GM19238 (cell line): ENCODE measurements around the gene GSG1.
"Not testable (repeated sequence)": the region's sequence is repeated elsewhere in the genome, so short reads cannot be mapped to it uniquely, and the experiment has no call there.

Source experiments
- DNase-seq: peaks from one replicate; pipeline ENCODE4 v3.0.0; 2011; ENCODE audit warnings: low spot score; ENCODE audit not compliant: insufficient read length

The GSG1 gene

GRCh38 chr12:13093191-13093847 is 10.1 kb downstream of the GSG1 start:
- DNase-seq, result no peak

DNA sequence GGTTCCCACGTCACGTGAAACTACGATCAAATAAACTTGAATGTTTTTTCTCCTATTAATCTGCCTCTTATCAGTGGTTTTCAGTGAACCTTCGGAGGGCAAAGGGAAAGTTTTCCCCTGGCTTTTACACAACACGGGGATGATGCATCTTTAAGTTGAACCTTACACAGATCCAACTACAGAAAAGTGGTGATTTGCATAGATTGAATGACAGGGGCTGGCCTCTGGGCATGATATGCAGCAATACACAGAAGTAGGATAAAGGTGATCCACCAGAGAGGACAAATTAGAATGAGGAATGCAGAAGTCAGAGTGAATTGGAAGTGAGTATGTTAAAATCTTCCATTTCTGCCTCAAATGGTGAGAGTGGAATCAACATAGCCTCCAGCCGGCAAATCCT is 11.6 kb downstream of the GSG1 start:
- DNase-seq, result no peak

DNA sequence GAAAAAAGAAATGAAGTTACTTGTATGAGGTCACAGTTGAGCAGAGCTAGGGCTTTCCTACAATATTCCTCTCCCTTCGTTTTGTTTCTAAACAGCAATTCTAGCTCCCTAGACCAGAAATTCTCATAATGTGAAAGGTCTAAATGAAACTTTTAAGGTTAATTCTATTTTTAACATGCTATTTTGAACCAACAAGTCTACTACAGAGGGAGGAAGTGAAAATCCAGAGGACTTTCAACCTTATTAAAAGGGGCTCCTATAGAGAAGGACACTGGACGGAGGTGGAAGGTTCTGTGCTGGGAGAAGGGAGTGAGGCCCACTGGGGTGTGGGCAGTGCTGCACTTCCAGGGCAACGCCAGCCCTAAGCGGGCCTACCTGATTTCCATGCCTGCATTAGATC is 13.4 kb downstream of the GSG1 start:
- DNase-seq, result no peak

DNA sequence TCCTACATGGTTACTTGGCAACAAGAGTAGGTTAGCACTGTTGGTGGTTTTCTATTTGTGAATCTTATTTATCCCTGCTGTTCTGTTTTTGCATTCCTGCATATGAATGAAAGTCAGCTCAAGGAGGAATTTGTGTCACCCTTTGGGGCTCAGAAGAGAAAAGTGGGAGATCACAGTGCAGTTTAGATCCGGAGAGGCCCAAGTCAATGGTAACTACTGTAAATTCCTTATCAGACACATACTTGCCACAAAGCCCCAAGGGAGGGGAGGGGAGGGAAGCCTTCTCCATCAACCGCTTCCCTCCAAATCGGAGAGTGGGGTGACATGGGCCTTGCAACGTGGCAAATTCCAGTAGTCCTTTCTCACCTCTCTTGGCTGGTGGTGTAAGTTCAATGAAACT is 15.0 kb downstream of the GSG1 start:
- no peak for DNase-seq

- no peak for DNase-seq
Observed at GRCh38 chr12:13087766-13088165, 15.7 kb downstream of the GSG1 start.

- DNase-seq, result no peak
Observed at GRCh38 chr12:13085968-13086686, 17.3 kb downstream of the GSG1 start.

- DNase-seq, result no peak
Observed at GRCh38 chr12:13084898-13085640, 18.4 kb downstream of the GSG1 start.

- DNase-seq, result not testable (repeated sequence)
Observed at GRCh38 chr12:13083638-13084037, 19.8 kb downstream of the GSG1 start.

DNA sequence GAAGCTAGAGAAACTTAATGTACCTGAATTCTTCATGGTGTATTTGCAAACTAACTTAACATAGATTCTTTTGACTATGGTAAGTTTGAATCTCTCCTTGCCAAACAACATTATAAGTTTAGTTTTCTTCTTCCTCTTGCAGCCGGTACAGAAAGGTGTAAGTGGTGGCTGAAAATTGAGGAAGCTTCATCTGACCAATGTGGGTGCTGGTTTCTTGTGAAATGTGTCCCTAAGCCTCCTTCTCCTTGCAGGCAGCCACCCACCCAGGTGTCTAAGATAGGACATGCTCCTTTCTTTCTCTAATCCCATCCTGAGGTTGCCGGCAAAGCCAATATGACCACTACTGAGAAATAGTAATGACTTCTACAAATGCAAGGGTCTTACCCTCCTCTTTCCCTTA is 20.6 kb downstream of the GSG1 start:
- no peak for DNase-seq

DNA sequence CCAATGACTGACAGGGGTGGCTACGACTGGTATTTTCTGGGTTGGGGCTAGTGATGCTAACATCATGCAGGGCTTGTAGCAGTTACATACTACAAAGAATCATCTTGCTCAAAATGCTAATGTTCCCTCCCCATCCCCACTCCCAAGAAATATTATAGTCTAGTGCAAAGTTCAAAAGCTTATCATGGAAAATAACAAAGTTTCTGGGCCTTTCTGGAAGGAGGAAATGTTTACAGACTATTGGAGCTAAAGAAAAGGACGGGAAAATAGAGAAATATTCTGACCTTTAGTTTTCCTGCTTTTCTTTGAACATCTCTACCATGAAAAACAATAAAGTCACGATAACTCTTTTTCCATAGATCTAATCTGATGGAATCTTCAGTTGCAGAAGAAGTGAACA is 23.2 kb downstream of the GSG1 start:
- DNase-seq, result no peak

DNA sequence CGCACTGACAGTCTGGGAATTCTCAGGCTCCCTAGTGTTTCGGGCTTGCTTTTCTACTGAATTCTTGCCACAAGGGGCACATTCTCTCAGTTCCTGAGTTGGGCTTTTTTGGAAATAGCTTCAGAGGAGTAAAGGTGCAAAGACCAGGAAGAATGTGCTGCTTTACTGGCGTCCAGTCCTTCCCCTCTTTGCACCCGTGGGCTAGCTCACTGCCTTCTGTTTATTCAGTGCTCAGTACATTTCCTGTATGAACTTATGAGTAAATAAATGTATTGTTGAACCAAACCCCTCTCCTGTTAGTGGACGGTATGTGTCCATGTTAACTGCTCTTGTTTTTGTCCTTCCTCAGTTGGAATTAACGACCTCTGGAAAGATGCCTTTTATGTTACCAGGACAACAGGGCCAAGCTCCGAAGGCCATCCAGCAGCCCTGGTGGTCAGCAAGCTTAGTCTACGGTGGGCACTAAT is 24.0 kb downstream of the GSG1 start:
- DNase-seq, result no peak

- DNase-seq, result no peak
Observed at GRCh38 chr12:13075786-13076570, 27.5 kb downstream of the GSG1 start.

DNA sequence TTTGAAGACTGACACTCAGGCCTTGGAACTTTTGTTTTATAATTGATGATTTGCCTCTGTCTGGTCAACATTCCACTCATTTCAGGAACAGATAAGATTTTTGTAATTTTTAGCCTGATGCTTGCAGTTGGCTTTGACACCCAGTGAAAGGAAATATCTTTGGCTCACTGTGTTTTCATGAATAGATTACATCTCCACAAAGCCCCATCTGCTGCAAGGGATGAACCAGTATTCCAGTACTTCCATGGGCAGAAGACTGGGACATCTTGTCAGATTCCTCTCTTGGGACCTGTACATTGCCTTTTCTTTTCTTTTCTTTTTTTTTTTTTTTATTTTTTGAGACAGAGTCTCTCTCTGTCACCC is 28.4 kb downstream of the GSG1 start:
- DNase-seq, result no peak

GRCh38 chr12:13074396-13075117 is 28.9 kb downstream of the GSG1 start:
- no peak for DNase-seq

- no peak for DNase-seq
Observed at GRCh38 chr12:13073173-13073572, 30.3 kb downstream of the GSG1 start.

- DNase-seq, result no peak
Observed at GRCh38 chr12:13071305-13072280, 31.9 kb downstream of the GSG1 start.

GRCh38 chr12:13069380-13069779 is 34.1 kb downstream of the GSG1 start:
- no peak for DNase-seq

DNA sequence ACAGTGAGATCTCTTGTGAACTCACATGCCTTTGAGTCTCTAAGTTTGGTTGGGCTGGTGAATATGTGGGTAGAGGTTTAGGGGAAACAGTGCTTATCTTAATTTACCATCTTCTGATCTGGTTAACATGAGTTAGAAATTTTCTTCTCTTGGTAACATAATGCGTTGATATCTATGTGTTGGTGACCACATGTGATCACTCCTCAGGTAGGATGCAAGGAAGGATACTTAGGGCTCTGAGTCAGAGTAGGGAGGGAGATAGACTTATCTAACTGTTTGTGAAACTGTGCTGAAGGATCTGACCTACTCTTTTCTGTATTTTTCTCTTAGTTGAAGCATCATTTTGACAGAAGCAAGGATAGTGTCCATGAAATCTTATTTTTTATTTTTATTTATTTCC is 36.1 kb downstream of the GSG1 start:
- DNase-seq, result no peak

- no peak for DNase-seq
Observed at GRCh38 chr12:13066459-13066858, 37.0 kb downstream of the GSG1 start.

GRCh38 chr12:13066014-13066413 is 37.5 kb downstream of the GSG1 start:
- DNase-seq, result no peak
